IMR-90 (cell line): ENCODE results near the gene TRAF1. TPM values are rescaled to one million over a fixed set of nuclear protein-coding genes. Genes with fewer than 3 reads are reported as not detected.

ENCODE experiments used
- ATAC-seq: fragments of 200-7000 bp; cut with Tn5 transposase; 2 replicates; pipeline ENCODE4 v1.9.1; 2020; ENCODE audit warnings: low read depth, mild to moderate bottlenecking, moderate library complexity
- BruUV-seq: library from RNA; stranded (reverse); fragments of 400-500 nt; replicated peaks from 2 replicates; lab custom pipeline; 2021; lab: Mats Ljungman, UMichigan
- CTCF ChIA-PET: fragments of 300-600 bp; formaldehyde crosslinking; extraction: SDS; loops from one replicate; lab custom pipeline; 2021; ENCODE audit warnings: antibody characterized with exemption; lab: Yijun Ruan, JAX
- POLR2A ChIA-PET: fragments of 300-600 bp; sonication (Branson Sonifier 250); formaldehyde crosslinking; loops from one replicate; lab custom pipeline; 2022; ENCODE audit warnings: antibody characterized with exemption; ENCODE audit not compliant: unreplicated experiment; lab: Charles Lee
- DNase-seq: peaks from one replicate; pipeline ENCODE4 v3.0.0; 2013
- H2AFZ ChIP-seq: replicated peaks from 2 replicates; pipeline ENCODE3; 2013; ENCODE audit warnings: low read length, mild to moderate bottlenecking; ENCODE audit not compliant: poor library complexity
- H2AK5ac ChIP-seq: 2 replicates; pipeline ENCODE4 v1.6.1; 2013; ENCODE audit warnings: low read depth, low read length, inconsistent platforms
- H2AK9ac ChIP-seq: replicated peaks from 2 replicates; pipeline ENCODE3; 2013; ENCODE audit warnings: mild to moderate bottlenecking, low read depth, low read length, moderate library complexity; ENCODE audit not compliant: poor library complexity
- H2BK120ac ChIP-seq: 2 replicates; pipeline ENCODE4 v1.6.1; 2013; ENCODE audit warnings: low read depth, low read length, inconsistent platforms
- H2BK15ac ChIP-seq: 3 replicates; pipeline ENCODE4 v1.6.1; 2013; ENCODE audit warnings: low read depth, low read length, inconsistent platforms
- H2BK20ac ChIP-seq: 2 replicates; pipeline ENCODE4 v1.6.1; 2013; ENCODE audit warnings: low read depth, mild to moderate bottlenecking, inconsistent platforms, low read length, moderate library complexity
- H2BK5ac ChIP-seq: 2 replicates; pipeline ENCODE4 v1.6.1; 2013; ENCODE audit warnings: mild to moderate bottlenecking, low read depth, low read length, inconsistent platforms; ENCODE audit not compliant: poor library complexity, severe bottlenecking
- H3K14ac ChIP-seq: replicated peaks from 2 replicates; pipeline ENCODE4 v1.6.1; 2013; ENCODE audit warnings: low read depth, low read length, inconsistent platforms
- H3K18ac ChIP-seq: 2 replicates; pipeline ENCODE4 v1.6.1; 2013; ENCODE audit warnings: low read depth, low read length, control low read depth
- H3K23ac ChIP-seq: 2 replicates; pipeline ENCODE4 v1.6.1; 2013; ENCODE audit warnings: low read depth, low read length, inconsistent platforms
- H3K27ac ChIP-seq: 2 replicates; pipeline ENCODE4 v1.5.1; 2013; ENCODE audit warnings: mild to moderate bottlenecking, control low read depth, low read length; ENCODE audit not compliant: insufficient read depth
- H3K27me3 ChIP-seq: 2 replicates; pipeline ENCODE4 v1.6.1; 2013; ENCODE audit warnings: low read length; ENCODE audit not compliant: control insufficient read depth, insufficient read depth
- H3K36me3 ChIP-seq: 2 replicates; pipeline ENCODE4 v1.6.1; 2013; ENCODE audit warnings: low read length, mixed read lengths; ENCODE audit not compliant: control insufficient read depth, insufficient read depth
- H3K4ac ChIP-seq: 2 replicates; pipeline ENCODE4 v1.6.1; 2013; ENCODE audit warnings: low read depth, low read length, inconsistent platforms
- H3K4me1 ChIP-seq: 2 replicates; pipeline ENCODE4 v1.6.1; 2013; ENCODE audit warnings: low read length, mixed read lengths; ENCODE audit not compliant: control insufficient read depth, insufficient read depth
- H3K4me2 ChIP-seq: 2 replicates; pipeline ENCODE4 v1.6.1; 2013; ENCODE audit warnings: low read depth, mild to moderate bottlenecking, control low read depth, low read length, moderate library complexity
- H3K4me3 ChIP-seq: 2 replicates; pipeline ENCODE4 v1.5.1; 2013; ENCODE audit warnings: low read depth, mild to moderate bottlenecking, control low read depth, low read length, moderate library complexity; ENCODE audit not compliant: insufficient read depth
- H3K56ac ChIP-seq: 2 replicates; pipeline ENCODE4 v1.6.1; 2013; ENCODE audit warnings: low read length, inconsistent platforms; ENCODE audit not compliant: insufficient read depth; ENCODE audit errors: extremely low read depth
- H3K79me1 ChIP-seq, 2 experiments: 2 replicates each; pipeline ENCODE4 v1.6.1; 2013; ENCODE audit warnings: low read length in 2 of 2, inconsistent platforms in 1 of 2, low read depth in 1 of 2
- H3K9ac ChIP-seq: 2 replicates; pipeline ENCODE4 v1.6.1; 2013; ENCODE audit warnings: low read depth, low read length, control low read depth
- H3K9me1 ChIP-seq: 2 replicates; pipeline ENCODE4 v1.6.1; 2013; ENCODE audit warnings: low read length, inconsistent platforms; ENCODE audit not compliant: insufficient read depth
- H3K9me3 ChIP-seq: 2 replicates; pipeline ENCODE4 v1.6.1; 2013; ENCODE audit warnings: low read length; ENCODE audit not compliant: control insufficient read depth, insufficient read depth
- H4K20me1 ChIP-seq: 2 replicates; pipeline ENCODE4 v1.6.1; 2013; ENCODE audit warnings: low read length, inconsistent platforms; ENCODE audit not compliant: insufficient read depth
- H4K5ac ChIP-seq: 2 replicates; pipeline ENCODE4 v1.6.1; 2013; ENCODE audit warnings: mild to moderate bottlenecking, low read depth, low read length, control low read depth
- H4K8ac ChIP-seq, 2 experiments: 2 replicates each; pipeline ENCODE4 v1.6.1; 2013; ENCODE audit warnings: low read depth in 2 of 2, low read length in 2 of 2, control low read depth in 1 of 2, inconsistent platforms in 1 of 2
- H4K91ac ChIP-seq: 2 replicates; pipeline ENCODE4 v1.6.1; 2013; ENCODE audit warnings: low read depth, low read length, inconsistent platforms; ENCODE audit not compliant: insufficient read depth
- CEBPB ChIP-seq: IDR thresholded peaks from 2 replicates; pipeline ENCODE4 v1.6.1; 2012; ENCODE audit warnings: low read depth, low read length, improper control_type of control experiment
- MAFK ChIP-seq: IDR thresholded peaks from 2 replicates; pipeline ENCODE4 v1.6.1; 2012; ENCODE audit warnings: low read depth, low read length, improper control_type of control experiment
- MXI1 ChIP-seq: IDR thresholded peaks from 2 replicates; pipeline ENCODE4 v1.6.1; 2012; ENCODE audit warnings: low read depth, mild to moderate bottlenecking, low read length, moderate library complexity, borderline replicate concordance
- NFE2L2 ChIP-seq: fragments of 150-350 bp; IDR thresholded peaks from 2 replicates; pipeline ENCODE4 v1.6.1; 2016; ENCODE audit warnings: low read depth, mild to moderate bottlenecking, low read length
- RCOR1 ChIP-seq: IDR thresholded peaks from 2 replicates; pipeline ENCODE4 v1.6.1; 2012; ENCODE audit warnings: mild to moderate bottlenecking, low read length, improper control_type of control experiment; ENCODE audit not compliant: insufficient replicate concordance
- RFX5 ChIP-seq: IDR thresholded peaks from 2 replicates; pipeline ENCODE4 v1.8.0; 2012; ENCODE audit warnings: low read depth, mild to moderate bottlenecking, low read length, moderate library complexity
- USF2 ChIP-seq: fragments of 150-350 bp; IDR thresholded peaks from 2 replicates; pipeline ENCODE4 v1.6.1; 2017; ENCODE audit warnings: mild to moderate bottlenecking, antibody characterized with exemption, low read length, low read depth
- WGBS, 2 experiments: methylation state at CpG; one replicate each; pipeline versions ENCODE4 v1.1.5 to v1.1.7; 2013; ENCODE audit warnings: missing lambda C conversion rate in 2 of 2; ENCODE audit not compliant: insufficient read length in 1 of 2; ENCODE audit errors: extremely low coverage in 2 of 2; 5-methylcytosine and 5-hydroxymethylcytosine counted together
- dilution Hi-C: fragments of 300-500 bp; cut with HindIII; formaldehyde crosslinking; loops from one replicate; pipeline ENCODE4 v1.14.3; 2018; ENCODE audit warnings: low sequenced_read_pairs; ENCODE audit not compliant: unreplicated experiment
- in situ Hi-C: fragments of 300-500 bp; cut with MboI; formaldehyde crosslinking; loops from 3 replicates; pipeline ENCODE4 v1.14.3; 2019; ENCODE audit warnings: low sequenced_read_pairs, inconsistent platforms, mixed read lengths
- intact Hi-C: fragments of 100-400 bp; cut with micrococcal nuclease; formaldehyde crosslinking; loops from 2 replicates; pipeline ENCODE4 v1.10.0; 2022
- polyA plus RNA-seq, 3 experiments: library from polyadenylated mRNA; depleted of rRNA; stranded (reverse); fragments of >200 nt; gene quantifications; 2 replicates each; pipeline ENCODE4 v1.2.3, GENCODE V29; 2012; ENCODE audit warnings: low replicate concordance in 1 of 3
- total RNA-seq: library from RNA; depleted of rRNA; stranded (reverse); fragments of >200 nt; gene quantifications from 2 replicates; pipeline ENCODE4 v1.2.3, GENCODE V29; 2012

Gene TRAF1
- total and polyA plus RNA-seq, 2 of the 4 experiments (the other 2 are of a cell fraction), result 3.9 to 4.1 TPM

GRCh38 chr9:120862452-120862851, 64.1 kb downstream of the TRAF1 start:
- no peak overlapping the region for H3K18ac ChIP-seq
- no peak overlapping the region for H4K91ac ChIP-seq
- no peaks in the 10 kb centered on the region for H3K4me1 ChIP-seq
- POLR2A ChIA-PET, result no interaction called here
- no peak overlapping the region for H2AK5ac ChIP-seq
- no peak overlapping the region for H4K8ac ChIP-seq
- H2BK20ac ChIP-seq, result no peak overlapping the region
- intact Hi-C loops (no loop called here), in situ Hi-C loops (no loop called here), dilution Hi-C loops (no loop called here)
- H3K27me3 ChIP-seq, result no peaks in the 10 kb centered on the region
- H3K9me3 ChIP-seq, result no peaks in the 10 kb centered on the region
- H4K20me1 ChIP-seq, result no peaks in the 10 kb centered on the region
- no peak overlapping the region for H2AFZ ChIP-seq
- no peak overlapping the region for H3K4ac ChIP-seq
- no peak overlapping the region for H2AK9ac ChIP-seq
- DNase-seq (no peak), ATAC-seq (no peak)
- H3K9me1 ChIP-seq, result 0 out of 2 replicates have a peak, but pooled peaks cover 7% of the 10 kb centered on the region
- H3K27ac ChIP-seq, result no peak overlapping the region
- H2BK5ac ChIP-seq, result no peak overlapping the region
- no peak overlapping the region for H3K4me2 ChIP-seq
- H3K56ac ChIP-seq, result no peak overlapping the region
- no peak overlapping the region for H3K14ac ChIP-seq
- CTCF ChIA-PET, result no interaction called here
- no peak overlapping the region for H2BK120ac ChIP-seq
- TF ChIP-seq MAFK, result no peak
- TF ChIP-seq CEBPB, result no peak
- no peak for TF ChIP-seq RFX5
- TF ChIP-seq USF2, result no peak
- no peak for TF ChIP-seq MXI1
- no peak for TF ChIP-seq RCOR1
- TF ChIP-seq NFE2L2, result no peak
- H3K79me1 ChIP-seq, result peaks cover 7 to 10% of the 10 kb centered on the region in 2 experiments
- no peak overlapping the region for H3K23ac ChIP-seq
- no peak overlapping the region for H4K5ac ChIP-seq
- peaks cover 52% of the 10 kb centered on the region for H3K36me3 ChIP-seq
- WGBS, 2 experiments, result 85% methylated on average over 5 of the region's 12 CpGs; no CpG with 5 or more reads in 1 of the 2 experiments
- no peak overlapping the region for H3K4me3 ChIP-seq
- H3K9ac ChIP-seq, result no peak overlapping the region
- no peak overlapping the region for H2BK15ac ChIP-seq
- BruUV-seq, result no TSS peak
